Stimulated activated CD8-positive, alpha-beta memory T cell treated with anti-CD3 and anti-CD28 coated beads, Interleukin-2, amount 100 ng/mL, for 1 hour (primary cell): Measurements from ENCODE around the gene PAN2.
"Not testable (repeated sequence)": the region's sequence is repeated elsewhere in the genome, so short reads cannot be mapped to it uniquely, and the experiment has no call there.

Source experiments
- DNase-seq, 2 donors: peaks; one replicate each; pipeline ENCODE4 v3.0.0-alpha.2; 2020; ENCODE audit warnings: low read depth in 2 of 2

PAN2 gene

DNA sequence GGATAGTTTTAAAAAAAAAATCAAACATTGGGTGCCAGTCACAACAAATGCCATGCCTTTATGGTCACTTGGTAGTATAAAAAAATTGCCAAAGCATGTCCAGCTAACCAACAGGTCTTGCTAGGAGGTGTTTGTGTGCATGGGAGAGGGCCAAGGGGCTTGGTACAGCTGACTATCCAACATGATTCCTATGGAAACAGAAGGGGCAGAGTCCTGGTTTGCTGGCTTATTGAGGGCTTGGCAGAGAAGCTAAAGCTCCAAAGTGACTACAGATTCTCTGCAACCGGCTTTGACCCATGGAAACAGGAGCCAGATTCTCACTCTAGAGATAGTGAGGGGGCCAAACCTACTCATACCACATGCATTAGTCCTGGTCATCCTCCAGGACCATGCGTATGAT is 61.3 kb downstream of the PAN2 start:
- DNase-seq = not testable (repeated sequence)

DNA sequence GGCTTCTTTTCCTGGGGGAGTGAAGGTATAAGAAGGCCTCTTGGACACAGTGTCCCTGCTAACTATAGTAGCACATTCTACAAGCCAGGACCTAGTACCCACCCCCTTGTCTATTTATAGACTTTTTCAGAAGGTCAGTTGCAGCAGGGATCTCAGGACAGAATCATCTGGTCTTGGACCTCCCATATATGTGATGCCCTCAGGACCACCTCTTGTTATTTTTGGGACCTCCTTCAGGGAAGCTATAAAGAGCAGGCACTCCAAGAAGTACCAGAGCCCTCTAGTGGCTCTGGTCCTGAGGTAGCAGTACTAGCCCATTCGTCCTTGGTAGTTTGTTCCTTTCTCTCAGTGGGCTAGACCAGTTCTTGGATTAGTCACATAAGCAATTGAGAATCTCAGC is 62.8 kb downstream of the PAN2 start:
- DNase-seq = no peak

DNA sequence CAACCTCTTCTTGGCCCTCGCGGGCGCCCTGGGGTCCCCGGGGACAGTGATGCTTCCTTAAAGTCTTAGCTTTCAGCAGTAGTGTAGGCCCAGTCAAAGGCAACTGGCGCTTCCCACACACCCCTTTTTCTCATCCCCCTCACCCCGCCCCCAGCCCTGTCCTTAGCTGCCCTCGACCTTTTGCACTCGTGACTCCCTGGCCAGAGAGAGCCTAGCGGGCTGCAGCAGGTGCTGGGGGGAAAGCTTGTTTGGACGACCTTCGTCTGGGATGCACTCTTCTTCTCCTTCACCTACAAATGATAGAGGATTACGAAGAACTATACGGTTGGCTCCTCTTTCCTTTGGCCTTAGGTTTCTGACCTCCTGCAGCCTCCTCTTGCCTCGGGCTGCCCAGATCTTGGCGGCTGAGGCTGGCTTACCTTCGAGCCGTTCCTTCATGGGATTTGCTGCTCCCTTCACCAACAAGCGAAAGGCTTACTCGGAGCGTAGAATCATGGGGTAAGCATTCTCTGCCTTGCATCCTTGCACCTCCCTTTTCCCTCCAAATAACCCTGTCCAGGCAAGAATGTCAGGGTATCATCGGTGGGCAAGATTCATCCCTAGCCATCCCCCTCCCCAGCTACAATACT is 66.2 kb downstream of the PAN2 start:
- DNase-seq = no peak

DNA sequence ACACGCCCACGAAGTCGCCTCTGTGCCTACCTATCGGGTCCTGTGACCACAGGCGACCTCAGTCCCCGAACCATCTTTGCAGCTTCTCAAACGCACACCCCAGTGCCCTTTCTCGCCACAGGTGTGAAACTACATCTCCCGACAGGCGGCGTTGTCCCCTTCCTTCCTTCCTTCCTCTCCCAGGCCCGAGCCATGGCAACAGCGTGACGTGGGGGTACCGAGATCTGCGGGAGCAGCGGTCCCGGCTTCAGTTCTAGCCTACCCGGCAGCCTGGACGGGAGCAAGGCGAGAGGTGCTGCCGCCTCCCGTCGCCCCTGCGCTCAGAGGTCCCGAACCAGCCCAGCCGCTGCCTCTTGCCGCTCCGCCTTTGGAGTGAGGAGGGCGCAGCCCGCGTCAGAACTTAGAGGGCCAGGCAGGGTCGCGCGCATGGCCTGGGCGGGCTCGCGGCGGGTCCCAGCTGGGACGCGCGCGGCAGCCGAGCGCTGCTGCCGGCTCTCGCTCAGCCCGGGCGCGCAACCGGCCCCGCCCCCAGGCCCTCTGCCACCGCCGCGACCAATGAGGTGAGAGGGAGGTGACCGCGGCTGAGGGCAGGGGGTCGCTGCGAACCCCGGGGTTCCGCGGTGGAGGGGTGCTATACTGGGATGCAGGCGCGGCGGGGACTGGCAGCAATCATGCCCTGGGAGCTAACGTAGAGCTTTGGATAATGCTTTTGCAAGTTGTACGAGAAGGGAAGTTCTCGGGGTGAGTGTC is 66.9 kb downstream of the PAN2 start, which contains the start of gene COQ10A:
Gene COQ10A (plus strand): TSS at position 250 of the 750 bp plus-strand sequence. CDS start 177 bp downstream, at position 427.
- peak; percentile 74 to 80 for DNase-seq
